Stimulated activated effector memory CD8-positive, alpha-beta T cell treated with anti-CD3 and anti-CD28 coated beads, Interleukin-12 subunit alpha, Interleukin-12 subunit beta, amount 100 ng/mL, for 72 hours (primary cell): ENCODE measurements around the gene VPS11.

Source experiments
- ATAC-seq: fragments of 150-1000 bp; cut with Tn5 transposase; 2 replicates; pipeline ENCODE4 v1.10.0; 2021
- DNase-seq, 2 donors: peaks; one replicate each; pipeline ENCODE4 v3.0.0; 2021 to 2022; ENCODE audit warnings: low spot score in 2 of 2
- H3K27ac Mint-ChIP-seq: one replicate; pipeline ENCODE4 v1.8.0; 2022; ENCODE audit warnings: mild to moderate bottlenecking, mixed read lengths
- H3K36me3 Mint-ChIP-seq: one replicate; pipeline ENCODE4 v1.8.0; 2022; ENCODE audit warnings: mild to moderate bottlenecking, mixed read lengths
- H3K4me1 Mint-ChIP-seq: one replicate; pipeline ENCODE4 v1.8.0; 2022; ENCODE audit warnings: mixed read lengths
- H3K4me3 Mint-ChIP-seq: one replicate; pipeline ENCODE4 v1.8.0; 2022; ENCODE audit warnings: mild to moderate bottlenecking, mixed read lengths
- H3K9me3 Mint-ChIP-seq: one replicate; pipeline ENCODE4 v1.8.0; 2022; ENCODE audit warnings: mixed read lengths

Gene VPS11

GRCh38 chr11:119067371-119068222, at the start of gene VPS11:
TSS of gene VPS11 (plus strand) at chr11:119067818. CDS start at chr11:119067824, 6 bp downstream.
- peak; percentile 91 to 98 for DNase-seq
- peak; percentile 100 for ATAC-seq
- Mint-ChIP-seq H3K36me3 (peaks cover 50% of the 10 kb centered on the region), H3K27ac (peak within 1 kb of the TSS; percentile 95), H3K9me3 (no peaks in the 10 kb centered on the region), H3K4me3 (peak within 1 kb of the TSS; percentile 90), H3K4me1 (peaks cover 29% of the 10 kb centered on the region)

DNA sequence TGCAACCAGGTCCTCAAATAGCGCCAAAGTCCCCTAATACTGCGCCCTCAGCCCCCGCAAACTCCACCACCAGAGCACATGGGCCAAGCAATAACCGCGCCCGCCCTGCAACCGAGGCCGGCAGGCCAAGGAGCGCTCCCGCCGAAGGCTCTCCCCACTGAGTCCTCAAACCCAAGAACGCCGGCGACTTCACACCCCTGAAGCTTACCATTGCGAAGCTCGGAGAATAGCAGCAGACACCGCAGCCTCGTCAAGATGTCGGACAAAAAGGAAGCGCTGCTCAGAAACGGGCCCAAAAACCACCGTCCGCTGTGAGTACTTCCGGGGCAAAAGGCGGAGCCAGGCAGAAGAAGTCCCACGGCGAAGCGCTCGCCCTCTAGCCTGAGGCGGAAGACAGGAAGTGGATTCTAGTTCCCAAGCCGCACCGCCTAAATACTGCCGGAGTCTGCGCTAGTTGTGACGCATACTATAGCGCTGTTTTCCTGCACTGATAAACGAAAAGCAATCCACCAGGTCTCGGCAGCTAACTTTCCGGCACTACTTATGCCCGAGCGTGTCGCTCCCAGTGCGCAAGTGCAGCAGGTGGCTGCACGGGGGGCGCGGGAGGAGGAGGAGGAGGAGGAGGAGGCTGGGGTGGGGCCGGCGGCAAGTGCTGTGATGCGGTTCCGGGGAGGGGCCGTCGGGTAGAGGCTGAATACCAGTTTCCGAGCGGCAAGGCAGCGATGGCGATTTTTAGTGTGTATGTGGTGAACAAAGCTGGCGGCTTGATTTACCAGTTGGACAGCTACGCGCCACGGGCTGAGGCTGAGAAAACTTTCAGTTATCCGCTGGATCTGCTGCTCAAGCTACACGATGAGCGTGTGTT, 49.3 kb upstream of the VPS11 start, which contains the start of the genes RPS25 and TRAPPC4:
RPS25 (minus strand) TSS at position 270 of the 865 bp plus-strand sequence; CDS start at position 211, 59 bp downstream.
TRAPPC4 (plus strand) TSS at position 693 of the 865 bp plus-strand sequence; CDS start at position 723, 30 bp downstream.
- H3K4me1 Mint-ChIP-seq, result peaks cover 22% of the 10 kb centered on the region
- H3K4me3 Mint-ChIP-seq, result peak within 1 kb of the TSS; percentile 98
- peak; percentile 95 for ATAC-seq
- H3K27ac Mint-ChIP-seq, result peak within 1 kb of the TSS; percentile 99
- no peaks in the 10 kb centered on the region for H3K9me3 Mint-ChIP-seq
- peaks cover 98% of the 10 kb centered on the region for H3K36me3 Mint-ChIP-seq
- peak; percentile 81 to 96 for DNase-seq

- Mint-ChIP-seq H3K4me3 (peak overlapping the region; percentile 98), H3K27ac (peak overlapping the region; percentile 99), H3K9me3 (no peaks in the 10 kb centered on the region), H3K36me3 (peaks cover 98% of the 10 kb centered on the region), H3K4me1 (peaks cover 37% of the 10 kb centered on the region)
- no peak for ATAC-seq
- no peak for DNase-seq
Measured at GRCh38 chr11:119019996-119020395, 47.6 kb upstream of the VPS11 start.

DNA sequence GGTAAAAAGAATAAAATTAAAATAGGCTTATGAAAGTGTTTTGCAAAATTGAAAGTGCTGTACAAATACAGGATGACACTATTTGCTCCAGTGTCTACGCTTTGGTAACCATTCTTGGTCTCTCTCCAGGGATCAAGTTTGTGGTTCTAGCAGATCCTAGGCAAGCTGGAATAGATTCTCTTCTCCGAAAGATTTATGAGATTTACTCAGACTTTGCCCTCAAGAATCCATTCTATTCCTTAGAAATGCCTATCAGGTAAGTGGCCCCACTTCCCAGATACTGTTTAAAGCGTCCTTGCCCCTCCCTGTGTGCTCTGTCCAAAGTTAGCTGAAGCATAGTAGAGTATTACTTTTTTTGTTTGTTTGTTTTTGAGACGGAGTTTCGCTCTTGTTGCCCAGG, 46.0 kb upstream of the VPS11 start:
- peaks cover 29% of the 10 kb centered on the region for H3K4me1 Mint-ChIP-seq

DNA sequence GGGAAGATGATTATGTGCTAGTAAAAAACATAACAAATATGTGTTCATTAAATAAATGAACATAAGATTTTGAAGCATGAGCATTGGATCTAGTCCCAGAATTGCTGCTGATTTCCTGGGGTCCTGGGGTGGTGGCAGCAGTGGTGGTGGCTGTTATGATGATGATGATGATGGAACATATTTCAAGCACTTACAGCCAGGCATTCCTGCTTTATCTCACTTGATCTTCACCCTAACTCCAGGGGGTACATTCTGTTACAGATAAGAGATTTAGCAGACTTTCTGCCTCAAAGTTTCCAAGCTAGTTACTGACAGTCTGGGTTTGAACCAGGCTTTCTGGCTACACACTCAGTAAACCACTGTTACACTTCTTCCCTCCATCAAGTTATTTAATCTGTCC, 43.9 kb upstream of the VPS11 start:
- Mint-ChIP-seq H3K27ac (peak overlapping the region; percentile 50), H3K4me1 (peaks cover 41% of the 10 kb centered on the region), H3K9me3 (no peaks in the 10 kb centered on the region), H3K4me3 (no peak overlapping the region), H3K36me3 (peaks cover 84% of the 10 kb centered on the region)
- no peak for DNase-seq
- no peak for ATAC-seq

More for the DNA sequence above, 46.0 kb upstream of the VPS11 start:
- no peak for ATAC-seq
- H3K9me3 Mint-ChIP-seq, result no peaks in the 10 kb centered on the region
- H3K4me3 Mint-ChIP-seq, result no peak overlapping the region
- peak overlapping the region; percentile 50 for H3K27ac Mint-ChIP-seq
- no peak for DNase-seq
- peaks cover 98% of the 10 kb centered on the region for H3K36me3 Mint-ChIP-seq

DNA sequence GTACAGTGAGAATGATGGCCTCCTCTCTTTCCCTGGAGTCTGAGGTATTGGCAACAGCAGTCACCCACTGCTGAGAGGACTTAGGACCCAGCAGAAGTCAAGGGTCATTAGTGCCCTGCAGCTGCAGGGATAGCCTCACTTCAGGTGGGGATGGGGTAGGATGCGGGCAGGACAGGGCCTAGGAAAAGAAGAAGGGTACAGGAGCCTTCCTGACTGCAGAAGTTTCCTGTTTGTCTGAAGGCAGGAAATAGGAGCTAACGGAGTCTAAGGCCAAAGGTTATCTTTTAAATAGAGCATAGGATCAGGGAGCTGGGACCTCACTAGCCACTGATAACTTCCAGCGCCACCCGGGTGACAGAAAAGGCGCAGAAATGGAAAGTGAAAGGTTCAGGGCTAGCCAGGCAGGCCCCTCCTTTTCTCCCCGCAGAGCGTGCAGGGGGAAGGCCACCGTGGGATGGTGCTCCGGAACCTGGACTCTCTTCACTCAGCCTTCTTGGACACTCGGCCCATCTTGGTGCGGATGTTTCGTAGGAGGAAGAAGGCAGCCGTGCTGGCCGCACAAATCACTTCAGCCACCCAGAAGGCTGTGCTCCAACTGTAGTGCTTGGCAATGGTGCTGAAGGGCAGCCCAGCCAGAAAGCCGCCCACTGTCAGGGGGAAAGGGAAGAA, 43.1 kb upstream of the VPS11 start:
- H3K9me3 Mint-ChIP-seq, result no peaks in the 10 kb centered on the region
- H3K4me1 Mint-ChIP-seq, result peaks cover 49% of the 10 kb centered on the region
- H3K36me3 Mint-ChIP-seq, result peaks cover 85% of the 10 kb centered on the region
- no peak overlapping the region for H3K4me3 Mint-ChIP-seq
- H3K27ac Mint-ChIP-seq, result peak overlapping the region; percentile 78
- ATAC-seq (no peak), DNase-seq (no peak)

DNA sequence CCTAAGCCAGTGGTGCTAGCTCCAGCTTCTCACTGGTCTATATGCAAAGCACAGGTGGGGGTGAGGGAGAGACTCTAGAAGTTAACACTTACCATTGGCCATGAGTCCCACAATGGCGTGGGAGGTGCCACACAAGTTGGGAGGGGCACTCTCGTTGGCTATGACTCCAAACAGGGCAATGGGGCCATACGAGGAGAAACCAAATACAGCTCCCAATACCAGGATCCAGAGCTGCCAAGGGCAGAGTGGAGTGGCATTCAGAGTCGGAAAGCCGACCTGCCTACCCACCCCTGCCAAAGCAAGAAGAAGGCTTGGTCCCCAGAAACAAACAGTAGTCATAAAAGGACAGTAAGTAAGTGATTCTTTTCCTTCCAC, 42.5 kb upstream of the VPS11 start:
- Mint-ChIP-seq H3K4me3 (no peak overlapping the region), H3K9me3 (no peaks in the 10 kb centered on the region), H3K27ac (peak overlapping the region; percentile 78), H3K36me3 (peaks cover 81% of the 10 kb centered on the region), H3K4me1 (peaks cover 49% of the 10 kb centered on the region)
- ATAC-seq (no peak), DNase-seq (no peak)

GRCh38 chr11:119025541-119025940, 42.1 kb upstream of the VPS11 start:
- H3K9me3 Mint-ChIP-seq, result no peaks in the 10 kb centered on the region
- ATAC-seq (no peak), DNase-seq (no peak)
- H3K27ac Mint-ChIP-seq, result peak overlapping the region; percentile 78
- peaks cover 46% of the 10 kb centered on the region for H3K4me1 Mint-ChIP-seq
- H3K36me3 Mint-ChIP-seq, result peaks cover 76% of the 10 kb centered on the region
- H3K4me3 Mint-ChIP-seq, result no peak overlapping the region

DNA sequence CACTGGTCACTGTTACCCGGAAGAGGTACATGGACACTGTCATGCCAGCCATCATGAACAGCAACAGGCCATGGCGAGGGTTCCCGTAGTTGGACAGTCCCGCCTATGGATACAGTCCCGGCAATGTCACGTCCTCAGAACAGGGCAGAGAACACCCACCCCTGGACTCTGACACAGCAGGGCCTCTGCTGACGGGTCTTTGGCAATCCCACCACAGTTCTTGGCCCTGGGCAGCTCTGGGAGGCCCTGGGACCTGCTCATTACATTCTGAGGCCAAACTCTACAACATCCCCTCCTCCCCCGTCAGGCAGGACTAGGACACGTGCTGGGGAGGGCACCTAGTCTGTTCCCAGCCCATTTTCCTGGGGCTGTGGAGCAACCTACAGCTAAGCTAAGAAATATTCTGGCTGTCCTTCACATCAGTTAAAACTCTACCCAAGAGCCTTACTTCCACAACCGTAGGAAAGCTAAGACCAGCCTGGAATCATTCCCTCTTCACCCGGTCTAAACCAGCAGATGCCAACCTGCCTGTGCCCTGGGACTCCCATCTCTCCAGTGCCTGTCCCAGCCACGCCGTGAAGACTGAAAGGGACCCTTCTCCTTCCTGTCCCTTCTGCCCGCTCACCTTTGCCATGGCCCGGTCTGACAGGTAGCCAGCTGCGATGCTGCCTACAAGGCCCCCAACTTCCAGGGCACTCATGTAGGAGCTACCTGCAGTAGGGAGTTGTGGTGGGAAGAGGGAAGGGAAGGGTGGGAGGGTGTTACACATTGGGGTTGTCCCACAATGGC, 41.4 kb upstream of the VPS11 start:
- Mint-ChIP-seq H3K4me3 (no peak overlapping the region), H3K9me3 (no peaks in the 10 kb centered on the region), H3K27ac (peak overlapping the region; percentile 78), H3K36me3 (peaks cover 70% of the 10 kb centered on the region), H3K4me1 (peaks cover 46% of the 10 kb centered on the region)
- DNase-seq, result no peak
- ATAC-seq, result no peak

GRCh38 chr11:119026970-119027369, 40.6 kb upstream of the VPS11 start:
- no peak for ATAC-seq
- peaks cover 46% of the 10 kb centered on the region for H3K4me1 Mint-ChIP-seq
- peak overlapping the region; percentile 34 for H3K27ac Mint-ChIP-seq
- no peak overlapping the region for H3K4me3 Mint-ChIP-seq
- DNase-seq, result no peak
- H3K36me3 Mint-ChIP-seq, result peaks cover 62% of the 10 kb centered on the region
- no peaks in the 10 kb centered on the region for H3K9me3 Mint-ChIP-seq

GRCh38 chr11:119027561-119028345, 39.9 kb upstream of the VPS11 start:
- no peak overlapping the region for H3K4me3 Mint-ChIP-seq
- peaks cover 46% of the 10 kb centered on the region for H3K4me1 Mint-ChIP-seq
- peaks cover 54% of the 10 kb centered on the region for H3K36me3 Mint-ChIP-seq
- ATAC-seq, result no peak
- H3K27ac Mint-ChIP-seq, result peak overlapping the region; percentile 34
- no peaks in the 10 kb centered on the region for H3K9me3 Mint-ChIP-seq
- no peak for DNase-seq

GRCh38 chr11:119028346-119029068, 39.1 kb upstream of the VPS11 start:
- ATAC-seq (no peak), DNase-seq (no peak)
- Mint-ChIP-seq H3K4me1 (peaks cover 42% of the 10 kb centered on the region), H3K9me3 (no peaks in the 10 kb centered on the region), H3K36me3 (peaks cover 47% of the 10 kb centered on the region), H3K27ac (peak overlapping the region; percentile 83), H3K4me3 (peak overlapping the region; percentile 80)

DNA sequence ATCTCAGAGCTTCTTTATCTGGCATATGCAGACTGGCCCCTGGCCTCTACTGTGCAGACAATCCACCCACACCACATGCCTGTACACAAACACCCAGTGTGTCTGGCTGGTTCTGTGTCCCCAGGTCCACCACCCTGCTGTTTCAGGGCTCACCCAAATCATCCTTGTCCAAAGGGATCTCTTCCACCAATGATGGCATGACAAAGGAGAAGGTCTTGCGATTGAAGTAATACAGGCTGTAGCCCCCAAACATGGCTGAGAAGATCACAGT, 38.6 kb upstream of the VPS11 start:
- peaks cover 42% of the 10 kb centered on the region for H3K36me3 Mint-ChIP-seq
- peak overlapping the region; percentile 83 for H3K27ac Mint-ChIP-seq
- DNase-seq, result no peak
- H3K4me3 Mint-ChIP-seq, result peak overlapping the region; percentile 80
- no peak for ATAC-seq
- peaks cover 39% of the 10 kb centered on the region for H3K4me1 Mint-ChIP-seq
- H3K9me3 Mint-ChIP-seq, result no peaks in the 10 kb centered on the region
